Testis (tissue), 5 donors: ENCODE results near the gene KRTAP3-3. TPM values are rescaled to one million over a fixed set of nuclear protein-coding genes. Genes with fewer than 3 reads are reported as not detected.
"Not testable (repeated sequence)": the region's sequence is repeated elsewhere in the genome, so short reads cannot be mapped to it uniquely, and the experiment has no call there.

Experiments
- DNase-seq: peaks from one replicate; pipeline ENCODE4 v3.0.0-alpha.2; 2019
- H3K27ac ChIP-seq, 2 donors: fragments of 200-600 bp; sonication (generic); one replicate each; pipeline ENCODE4 v1.5.1; 2019
- H3K27me3 ChIP-seq: fragments of 200-600 bp; sonication (generic); one replicate; pipeline ENCODE4 v1.5.1; 2019
- H3K36me3 ChIP-seq: fragments of 200-600 bp; sonication (generic); one replicate; pipeline ENCODE4 v1.5.1; 2017; ENCODE audit warnings: low read depth; ENCODE audit errors: missing control alignments
- H3K4me1 ChIP-seq: fragments of 200-600 bp; sonication (generic); one replicate; pipeline ENCODE4 v1.5.1; 2019
- H3K4me3 ChIP-seq, 2 donors: fragments of 200-600 bp; sonication (generic); one replicate each; pipeline ENCODE4 v1.5.1; 2017 to 2019
- H3K9me3 ChIP-seq: fragments of 200-600 bp; sonication (generic); one replicate; pipeline ENCODE4 v1.5.1; 2017
- POLR2A ChIP-seq: fragments of 450-650 bp; IDR thresholded peaks from one replicate; pipeline ENCODE4 v1.6.1; 2017; ENCODE audit warnings: antibody characterized with exemption, mild to moderate bottlenecking, moderate library complexity
- WGBS, 2 donors: methylation state at CpG; one replicate each; pipeline ENCODE4 v1.1.5; 2018; 5-methylcytosine and 5-hydroxymethylcytosine counted together
- intact Hi-C: fragments of 100-400 bp; cut with DNase I; formaldehyde crosslinking; loops from one replicate; pipeline ENCODE4 v1.15.1; 2023; ENCODE audit warnings: low total_unique reads
- long read RNA-seq, 2 donors: transcript quantifications; one replicate each; lab custom pipeline, GENCODE V29; 2026
- polyA plus RNA-seq: library from polyadenylated mRNA; stranded (reverse); fragments of 350-450 nt; fragmentation: Illumina TruSeq; extraction: RNeasy Lipid Tissue Mini Kit (QIAGEN cat#74804); gene quantifications from one replicate; pipeline ENCODE4 v1.2.3, GENCODE V29; 2014; ENCODE audit warnings: low read depth, low replicate concordance; ENCODE audit not compliant: insufficient read depth
- total RNA-seq, 2 donors: library from RNA; depleted of rRNA; stranded (reverse); fragments of >200 nt; gene quantifications; one replicate each; pipeline ENCODE4 v1.2.3, GENCODE V29; 2016
- TF ChIP-seq, protein P1 (sequence below), 3 experiments: fragments of 450-650 bp in 2 of 3; fragments of 200-600 bp in 1 of 3; sonication (generic) in 1 of 3; IDR thresholded peaks; one replicate each; pipeline ENCODE4 v1.5.1; 2016 to 2019; ENCODE audit warnings: antibody characterized with exemption in 3 of 3, mild to moderate bottlenecking in 2 of 3, moderate library complexity in 1 of 3

Gene KRTAP3-3
- total RNA-seq (not detected), polyA plus RNA-seq (not detected)
- long read RNA-seq, donor 1: 0 reads
- long read RNA-seq, donor 2: 0 reads

DNA sequence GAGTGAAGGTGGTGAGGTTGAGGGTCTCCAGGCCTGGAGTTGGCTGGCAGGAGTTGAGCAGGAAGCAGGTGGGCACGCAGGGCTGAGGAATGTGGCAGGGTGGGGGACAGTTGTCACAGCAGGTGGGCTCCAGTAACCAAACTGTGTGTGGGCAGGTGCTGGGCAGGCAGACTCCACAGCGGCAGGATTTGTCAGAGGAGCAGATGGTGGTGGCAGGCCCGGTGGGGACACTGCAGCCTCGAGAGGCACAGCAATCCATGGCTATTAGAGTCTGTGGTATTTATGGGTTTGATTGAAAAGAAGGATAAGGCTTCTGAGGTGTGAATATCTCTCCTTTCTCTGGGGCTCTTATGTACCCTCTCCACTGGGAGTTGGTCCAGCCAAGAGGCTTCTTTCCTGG, at the start of gene KRTAP3-3:
TSS of gene KRTAP3-3 (minus strand) at position 326 of the 400 bp plus-strand sequence. CDS start at position 259, 67 bp downstream.
- intact Hi-C loops: no loop called here
- 58 to 69% methylated on average over 3 to 4 of the region's 4 CpGs for WGBS, 2 donors
- H3K27ac ChIP-seq: no peak within 1 kb of the TSS
- H3K4me3 ChIP-seq: no peak within 1 kb of the TSS
- TF ChIP-seq, protein P1, sequence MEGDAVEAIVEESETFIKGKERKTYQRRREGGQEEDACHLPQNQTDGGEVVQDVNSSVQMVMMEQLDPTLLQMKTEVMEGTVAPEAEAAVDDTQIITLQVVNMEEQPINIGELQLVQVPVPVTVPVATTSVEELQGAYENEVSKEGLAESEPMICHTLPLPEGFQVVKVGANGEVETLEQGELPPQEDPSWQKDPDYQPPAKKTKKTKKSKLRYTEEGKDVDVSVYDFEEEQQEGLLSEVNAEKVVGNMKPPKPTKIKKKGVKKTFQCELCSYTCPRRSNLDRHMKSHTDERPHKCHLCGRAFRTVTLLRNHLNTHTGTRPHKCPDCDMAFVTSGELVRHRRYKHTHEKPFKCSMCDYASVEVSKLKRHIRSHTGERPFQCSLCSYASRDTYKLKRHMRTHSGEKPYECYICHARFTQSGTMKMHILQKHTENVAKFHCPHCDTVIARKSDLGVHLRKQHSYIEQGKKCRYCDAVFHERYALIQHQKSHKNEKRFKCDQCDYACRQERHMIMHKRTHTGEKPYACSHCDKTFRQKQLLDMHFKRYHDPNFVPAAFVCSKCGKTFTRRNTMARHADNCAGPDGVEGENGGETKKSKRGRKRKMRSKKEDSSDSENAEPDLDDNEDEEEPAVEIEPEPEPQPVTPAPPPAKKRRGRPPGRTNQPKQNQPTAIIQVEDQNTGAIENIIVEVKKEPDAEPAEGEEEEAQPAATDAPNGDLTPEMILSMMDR (IDR thresholded peaks at IDR 0.05): no peak
- TF ChIP-seq POLR2A: no peak
- no peaks in the 10 kb centered on the region for H3K36me3 ChIP-seq
- H3K27me3 ChIP-seq: no peaks in the 10 kb centered on the region
- H3K9me3 ChIP-seq: no peaks in the 10 kb centered on the region
- no peak for DNase-seq
- no peaks in the 10 kb centered on the region for H3K4me1 ChIP-seq

GRCh38 chr17:41042953-41043352, 49.0 kb upstream of the KRTAP3-3 start:
- no peaks in the 10 kb centered on the region for H3K4me1 ChIP-seq
- WGBS, 2 donors: 100% methylated on average over 1 of the region's 1 CpG
- TF ChIP-seq, protein P1 (IDR thresholded peaks at IDR 0.05): no peak
- no peak for TF ChIP-seq POLR2A
- intact Hi-C loops: no loop called here
- H3K27me3 ChIP-seq: no peaks in the 10 kb centered on the region
- DNase-seq: no peak
- H3K4me3 ChIP-seq: no peak overlapping the region
- no peaks in the 10 kb centered on the region for H3K9me3 ChIP-seq
- no peaks in the 10 kb centered on the region for H3K36me3 ChIP-seq
- no peak overlapping the region for H3K27ac ChIP-seq

DNA sequence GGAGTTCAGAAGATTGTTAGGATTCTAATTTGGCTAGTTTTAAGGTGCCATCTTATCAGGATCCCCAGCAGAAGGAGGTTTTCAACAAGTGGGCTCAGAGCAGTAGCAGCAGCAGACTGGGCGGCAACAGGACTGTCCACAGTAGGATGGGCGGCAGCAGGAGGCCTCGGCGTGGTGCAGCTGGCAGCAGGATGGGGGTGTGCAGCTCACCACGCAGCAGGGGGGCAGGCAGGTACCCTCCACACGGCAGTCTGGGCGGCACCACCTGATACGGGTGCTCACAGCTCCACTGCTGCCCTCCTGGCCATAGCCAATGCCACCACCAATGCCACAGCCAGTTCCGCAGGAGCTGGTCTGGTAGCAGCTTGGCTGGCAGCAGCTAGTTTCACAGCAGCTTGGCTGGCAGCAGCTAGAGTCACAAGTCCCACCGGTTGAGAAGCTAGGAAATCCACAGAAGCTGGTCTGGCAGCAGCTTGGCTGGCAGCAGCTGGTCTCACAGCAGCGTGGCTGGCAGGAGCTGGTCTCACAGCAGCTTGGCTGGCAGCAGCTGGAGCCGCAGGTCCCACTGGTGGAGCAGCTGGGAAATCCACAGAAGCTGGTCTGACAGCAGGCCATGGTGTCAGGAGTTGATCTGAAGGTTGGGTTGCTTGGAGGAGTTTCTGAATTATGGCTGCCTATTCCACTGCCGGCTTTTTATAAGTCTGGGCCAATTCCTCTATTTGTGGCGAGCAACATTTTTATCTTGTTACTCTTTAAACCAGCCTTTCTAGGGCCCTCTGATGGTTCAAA, 47.0 kb upstream of the KRTAP3-3 start, which contains the start of gene KRTAP1-1:
TSS of gene KRTAP1-1 (minus strand) at position 668 of the 789 bp plus-strand sequence. CDS start at position 615, 53 bp downstream.
- DNase-seq, intact Hi-C loops, H3K4me1 ChIP-seq, H3K27ac ChIP-seq, H3K9me3 ChIP-seq, H3K36me3 ChIP-seq, H3K27me3 ChIP-seq, H3K4me3 ChIP-seq: not testable (repeated sequence)
- 63 to 85% methylated on average over 2 to 11 of the region's 14 CpGs for WGBS, 2 donors

GRCh38 chr17:41037853-41038350, 43.9 kb upstream of the KRTAP3-3 start:
- no peaks in the 10 kb centered on the region for H3K27me3 ChIP-seq
- H3K36me3 ChIP-seq: no peaks in the 10 kb centered on the region
- intact Hi-C loops: no loop called here
- 90 to 93% methylated on average over 2 of the region's 2 CpGs for WGBS, 2 donors
- no peak overlapping the region for H3K4me3 ChIP-seq
- no peaks in the 10 kb centered on the region for H3K4me1 ChIP-seq
- TF ChIP-seq, protein P1 (IDR thresholded peaks at IDR 0.05): no peak
- no peak for TF ChIP-seq POLR2A
- no peaks in the 10 kb centered on the region for H3K9me3 ChIP-seq
- no peak overlapping the region for H3K27ac ChIP-seq
- DNase-seq: no peak

DNA sequence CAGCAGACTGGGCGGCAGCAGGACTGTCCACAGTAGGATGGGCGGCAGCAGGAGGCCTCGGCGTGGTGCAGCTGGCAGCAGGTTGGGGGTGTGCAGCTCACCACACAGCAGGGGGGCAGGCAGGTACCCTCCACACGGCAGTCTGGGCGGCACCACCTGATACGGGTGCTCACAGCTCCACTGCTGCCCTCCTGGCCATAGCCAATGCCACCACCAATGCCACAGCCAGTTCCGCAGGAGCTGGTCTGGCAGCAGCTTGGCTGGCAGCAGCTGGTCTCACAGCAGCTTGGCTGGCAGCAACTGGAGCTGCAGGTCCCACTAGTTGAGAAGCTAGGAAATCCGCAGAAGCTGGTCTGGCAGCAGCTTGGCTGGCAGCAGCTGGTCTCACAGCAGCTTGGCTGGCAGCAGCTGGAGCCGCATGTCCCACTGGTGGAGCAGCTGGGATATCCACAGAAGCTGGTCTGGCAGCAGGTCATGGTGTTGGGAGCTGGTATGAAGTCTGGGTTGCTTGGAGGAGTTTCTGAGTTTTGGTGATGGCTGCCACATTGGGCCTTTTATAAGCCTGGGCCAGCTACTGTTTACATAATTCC, 40.5 kb upstream of the KRTAP3-3 start, which contains the start of gene KRTAP1-3:
TSS of gene KRTAP1-3 (minus strand) at position 529 of the 590 bp plus-strand sequence. CDS start at position 476, 53 bp downstream.
- WGBS, 2 donors: 77 to 94% methylated on average over 3 to 6 of the region's 10 CpGs

More for the DNA sequence above, 40.5 kb upstream of the KRTAP3-3 start, which contains the start of gene KRTAP1-3:
- intact Hi-C loops, H3K9me3 ChIP-seq, H3K27ac ChIP-seq, H3K4me1 ChIP-seq, H3K4me3 ChIP-seq, H3K36me3 ChIP-seq, DNase-seq, H3K27me3 ChIP-seq: not testable (repeated sequence)
